PC-9 (cell line): ENCODE measurements around the gene C3orf20. TPM values are rescaled to one million over a fixed set of nuclear protein-coding genes. Genes with fewer than 3 reads are reported as not detected.

Experiments used
- BruUV-seq: library from RNA; stranded (reverse); fragments of 400-500 nt; replicated peaks from 2 replicates; lab custom pipeline; 2021; lab: Mats Ljungman, UMichigan
- CTCF ChIA-PET: fragments of 300-600 bp; sonication (Branson Sonifier 250); formaldehyde crosslinking; loops from one replicate; lab custom pipeline; 2022; ENCODE audit warnings: antibody characterized with exemption; lab: Charles Lee
- POLR2A ChIA-PET: fragments of 300-600 bp; sonication (Branson Sonifier 250); formaldehyde crosslinking; loops from one replicate; lab custom pipeline; 2022; ENCODE audit warnings: antibody characterized with exemption; ENCODE audit not compliant: unreplicated experiment; lab: Charles Lee
- DNase-seq, 2 experiments: peaks; one replicate each; pipeline versions ENCODE4 v3.0.0 to v3.0.0-alpha.2; 2015 to 2022; ENCODE audit warnings: mixed read lengths in 1 of 2
- H2AFZ ChIP-seq: fragments of 200-600 bp; sonication (generic); 2 replicates; pipeline ENCODE4 v1.8.1; 2017; ENCODE audit warnings: antibody characterized with exemption
- H3F3A ChIP-seq: fragments of 200-600 bp; sonication (generic); 2 replicates; pipeline ENCODE4 v1.8.1; 2017; ENCODE audit warnings: antibody characterized with exemption, mild to moderate bottlenecking, low read depth; ENCODE audit not compliant: insufficient read depth
- H3K27ac ChIP-seq: fragments of 200-600 bp; sonication (generic); 2 replicates; pipeline ENCODE4 v1.6.1; 2016; ENCODE audit warnings: mixed run types
- H3K27me3 ChIP-seq: fragments of 200-600 bp; sonication (generic); 2 replicates; pipeline ENCODE4 v1.6.1; 2016; ENCODE audit warnings: low read depth, mixed run types; ENCODE audit not compliant: insufficient read depth
- H3K36me3 ChIP-seq: fragments of 200-600 bp; sonication (generic); 2 replicates; pipeline ENCODE4 v1.6.1; 2016; ENCODE audit warnings: low read depth, mixed run types
- H3K4me1 ChIP-seq: fragments of 200-600 bp; sonication (generic); replicated peaks from 2 replicates; pipeline ENCODE4 v1.6.1; 2016; ENCODE audit warnings: mixed run types; ENCODE audit not compliant: insufficient read depth
- H3K4me2 ChIP-seq: fragments of 200-600 bp; sonication (generic); 2 replicates; pipeline ENCODE4 v1.6.1; 2017; ENCODE audit warnings: mixed run types
- H3K4me3 ChIP-seq: fragments of 200-600 bp; sonication (generic); 2 replicates; pipeline ENCODE4 v1.6.1; 2016; ENCODE audit warnings: mixed run types
- H3K79me2 ChIP-seq: fragments of 200-600 bp; sonication (generic); 2 replicates; pipeline ENCODE4 v1.6.1; 2017; ENCODE audit warnings: low read depth, mixed run types
- H3K9me2 ChIP-seq: fragments of 200-600 bp; sonication (generic); 2 replicates; pipeline ENCODE4 v1.8.1; 2017; ENCODE audit warnings: mild to moderate bottlenecking; ENCODE audit not compliant: insufficient read depth
- H3K9me3 ChIP-seq: fragments of 200-600 bp; sonication (generic); 2 replicates; pipeline ENCODE4 v1.8.1; 2016; ENCODE audit warnings: low read depth; ENCODE audit not compliant: insufficient read depth
- H4K20me1 ChIP-seq: fragments of 200-600 bp; sonication (generic); 2 replicates; pipeline ENCODE4 v1.8.1; 2017; ENCODE audit not compliant: insufficient read depth
- CTCF ChIP-seq: fragments of 200-600 bp; sonication (generic); conservative IDR thresholded peaks from 2 replicates; pipeline ENCODE4 v1.6.1; 2017; ENCODE audit warnings: mixed run types, antibody characterized with exemption, mild to moderate bottlenecking, moderate library complexity
- EZH2 ChIP-seq: fragments of 200-600 bp; sonication (generic); IDR thresholded peaks from 2 replicates; pipeline ENCODE4 v1.8.0; 2017; ENCODE audit warnings: antibody characterized with exemption, low read depth
- intact Hi-C: fragments of 100-400 bp; cut with micrococcal nuclease; formaldehyde crosslinking; loops from one replicate; pipeline ENCODE4 v1.10.0; 2022; ENCODE audit not compliant: unreplicated experiment
- total RNA-seq: library from RNA; stranded (reverse); gene quantifications from 2 replicates; pipeline ENCODE4 v1.2.3, GENCODE V29; 2021

The C3orf20 gene
- total RNA-seq, 1 experiment from 2014 or later = not detected

- no peaks in the 10 kb centered on the region for H3K79me2 ChIP-seq
- DNase-seq = no peak
- ChIA-PET POLR2A (no interaction called here), CTCF (no interaction called here)
- TF ChIP-seq CTCF (no peak), EZH2 (no peak)
- no peaks in the 10 kb centered on the region for H3K4me1 ChIP-seq
- H3K27ac ChIP-seq = no peak overlapping the region
- intact Hi-C loops = no loop called here
- no TSS peak for BruUV-seq
- H3K4me3 ChIP-seq = no peak overlapping the region
- H3F3A ChIP-seq = no peaks in the 10 kb centered on the region
- no peaks in the 10 kb centered on the region for H3K36me3 ChIP-seq
- no peaks in the 10 kb centered on the region for H3K9me3 ChIP-seq
- no peaks in the 10 kb centered on the region for H3K9me2 ChIP-seq
- no peaks in the 10 kb centered on the region for H3K27me3 ChIP-seq
- no peak overlapping the region for H2AFZ ChIP-seq
- no peak overlapping the region for H3K4me2 ChIP-seq
- no peaks in the 10 kb centered on the region for H4K20me1 ChIP-seq
These were observed 46.5 kb upstream of the C3orf20 start for GRCh38 chr3:14628406-14628805.

- intact Hi-C loops = no loop called here
- DNase-seq = no peak
- 0 out of 2 replicates have a peak, but pooled peaks cover 5% of the 10 kb centered on the region for H3K4me1 ChIP-seq
- H4K20me1 ChIP-seq = no peaks in the 10 kb centered on the region
- TF ChIP-seq CTCF = no peak
- TF ChIP-seq EZH2 = no peak
- H3K27ac ChIP-seq = no peak overlapping the region
- no peaks in the 10 kb centered on the region for H3K9me3 ChIP-seq
- H3K79me2 ChIP-seq = no peaks in the 10 kb centered on the region
- H2AFZ ChIP-seq = no peak overlapping the region
- no TSS peak for BruUV-seq
- ChIA-PET POLR2A (no interaction called here), CTCF (interaction anchor here (0.6 kb wide), 1 partner anchor 571 kb away, joined by 4 read pairs; no protein-coding TSS in a partner anchor)
- no peaks in the 10 kb centered on the region for H3F3A ChIP-seq
- no peaks in the 10 kb centered on the region for H3K36me3 ChIP-seq
- H3K9me2 ChIP-seq = no peaks in the 10 kb centered on the region
- no peaks in the 10 kb centered on the region for H3K27me3 ChIP-seq
- H3K4me3 ChIP-seq = no peak overlapping the region
- no peak overlapping the region for H3K4me2 ChIP-seq
These were observed 44.4 kb upstream of the C3orf20 start for GRCh38 chr3:14630404-14631100.

DNA sequence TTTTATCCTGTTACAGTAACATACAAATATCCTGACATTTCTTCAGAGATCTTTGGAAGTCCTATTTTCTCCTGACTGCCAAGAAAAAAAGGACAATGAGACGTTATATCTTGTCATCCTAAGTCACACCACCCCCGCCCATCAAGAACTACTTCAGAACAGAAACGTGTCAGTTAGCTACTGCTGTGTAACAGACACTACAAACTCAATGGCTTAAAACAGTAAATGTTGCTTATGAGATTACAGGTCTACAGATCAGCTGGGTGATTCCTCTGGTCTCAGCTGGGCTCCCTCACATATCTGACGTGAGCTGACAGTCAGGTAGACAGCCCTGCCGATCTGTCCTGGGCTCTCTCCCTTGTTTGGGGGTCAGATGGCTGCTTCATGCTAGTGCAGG, 43.8 kb upstream of the C3orf20 start:
- Histone ChIP-seq H3F3A (no peaks in the 10 kb centered on the region), H3K27ac (no peak overlapping the region), H4K20me1 (no peaks in the 10 kb centered on the region), H3K4me3 (no peak overlapping the region), H3K4me2 (no peak overlapping the region), H3K9me2 (no peaks in the 10 kb centered on the region), H3K9me3 (no peaks in the 10 kb centered on the region), H3K79me2 (no peaks in the 10 kb centered on the region), H2AFZ (no peak overlapping the region), H3K27me3 (peaks cover 4% of the 10 kb centered on the region; the same call in 1 of the 2 replicates), H3K4me1 (0 out of 2 replicates have a peak, but pooled peaks cover 5% of the 10 kb centered on the region), H3K36me3 (no peaks in the 10 kb centered on the region)
- TF ChIP-seq EZH2 (no peak), CTCF (no peak)
- DNase-seq = no peak
- intact Hi-C loops = no loop called here
- ChIA-PET CTCF (interaction anchor here (0.5 to 0.6 kb wide), 2 partner anchors 401 to 686 kb away, joined by 5 to 8 read pairs; no protein-coding TSS in a partner anchor), POLR2A (no interaction called here)
- no TSS peak for BruUV-seq
